Measurements from ENCODE around the gene SIPA1L3. TPM values are rescaled to one million over a fixed set of nuclear protein-coding genes. Genes with fewer than 3 reads are reported as not detected.

SIPA1L3 gene
- total RNA-seq, 2 donors from 2014 or later = 19.5 to 21.4 TPM

GRCh38 chr19:38210458-38210987 is 303.5 kb downstream of the SIPA1L3 start:
- no peaks in the 10 kb centered on the region for H3K9me3 Mint-ChIP-seq
- H3K4me3 Mint-ChIP-seq = no peak overlapping the region
- H3K27ac Mint-ChIP-seq = no peak overlapping the region
- H3K36me3 Mint-ChIP-seq (ENCODE audit: low read depth) = peaks cover 25% of the 10 kb centered on the region
- no peak for ATAC-seq (replicated peaks)
- H3K4me1 Mint-ChIP-seq = peaks cover 17% of the 10 kb centered on the region
- H3K27me3 Mint-ChIP-seq = peaks cover 21% of the 10 kb centered on the region

GRCh38 chr19:38211151-38211591 is 304.2 kb downstream of the SIPA1L3 start:
- Mint-ChIP-seq H3K36me3 (ENCODE audit: low read depth) (peaks cover 25% of the 10 kb centered on the region), H3K27me3 (peaks cover 26% of the 10 kb centered on the region), H3K9me3 (no peaks in the 10 kb centered on the region), H3K27ac (no peak overlapping the region), H3K4me1 (peaks cover 17% of the 10 kb centered on the region), H3K4me3 (no peak overlapping the region)
- no peak for ATAC-seq (replicated peaks)

GRCh38 chr19:38211766-38212165 is 304.8 kb downstream of the SIPA1L3 start:
- no peak for ATAC-seq (replicated peaks)
- Mint-ChIP-seq H3K4me3 (no peak overlapping the region), H3K27me3 (peaks cover 26% of the 10 kb centered on the region), H3K4me1 (peaks cover 17% of the 10 kb centered on the region), H3K36me3 (ENCODE audit: low read depth) (peaks cover 22% of the 10 kb centered on the region), H3K27ac (no peak overlapping the region), H3K9me3 (no peaks in the 10 kb centered on the region)

GRCh38 chr19:38213469-38213868 is 306.5 kb downstream of the SIPA1L3 start:
- Mint-ChIP-seq H3K9me3 (no peaks in the 10 kb centered on the region), H3K27me3 (peaks cover 32% of the 10 kb centered on the region), H3K36me3 (ENCODE audit: low read depth) (peaks cover 16% of the 10 kb centered on the region), H3K27ac (peak overlapping the region; percentile 91), H3K4me3 (peak overlapping the region; percentile 63), H3K4me1 (peaks cover 17% of the 10 kb centered on the region)
- ATAC-seq (replicated peaks) = no peak

- peak; percentile 95 for ATAC-seq (replicated peaks)
- Mint-ChIP-seq H3K27ac (peak overlapping the region; percentile 91), H3K9me3 (no peaks in the 10 kb centered on the region), H3K27me3 (peaks cover 36% of the 10 kb centered on the region), H3K4me3 (peak overlapping the region; percentile 63), H3K4me1 (peaks cover 17% of the 10 kb centered on the region), H3K36me3 (ENCODE audit: low read depth) (peaks cover 16% of the 10 kb centered on the region)
Observed at GRCh38 chr19:38213911-38214625, 307.1 kb downstream of the SIPA1L3 start.

GRCh38 chr19:38216785-38217641 is 310.0 kb downstream of the SIPA1L3 start:
- H3K36me3 Mint-ChIP-seq (ENCODE audit: low read depth) = peaks cover 8% of the 10 kb centered on the region
- peaks cover 13% of the 10 kb centered on the region for H3K4me1 Mint-ChIP-seq
- no peaks in the 10 kb centered on the region for H3K9me3 Mint-ChIP-seq
- no peak overlapping the region for H3K27ac Mint-ChIP-seq
- no peak overlapping the region for H3K4me3 Mint-ChIP-seq
- peaks cover 37% of the 10 kb centered on the region for H3K27me3 Mint-ChIP-seq
- no peak for ATAC-seq (replicated peaks)

- Mint-ChIP-seq H3K27me3 (peaks cover 43% of the 10 kb centered on the region), H3K36me3 (ENCODE audit: low read depth) (peaks cover 10% of the 10 kb centered on the region), H3K27ac (no peak overlapping the region), H3K9me3 (no peaks in the 10 kb centered on the region), H3K4me1 (peaks cover 18% of the 10 kb centered on the region), H3K4me3 (no peak overlapping the region)
- no peak for ATAC-seq (replicated peaks)
Observed at GRCh38 chr19:38218204-38218603, 311.2 kb downstream of the SIPA1L3 start.

GRCh38 chr19:38219221-38219620 is 312.2 kb downstream of the SIPA1L3 start:
- ATAC-seq (replicated peaks) = no peak
- Mint-ChIP-seq H3K4me3 (no peak overlapping the region), H3K27me3 (peaks cover 44% of the 10 kb centered on the region), H3K4me1 (peaks cover 18% of the 10 kb centered on the region), H3K36me3 (ENCODE audit: low read depth) (peaks cover 7% of the 10 kb centered on the region), H3K9me3 (no peaks in the 10 kb centered on the region), H3K27ac (no peak overlapping the region)

- no peaks in the 10 kb centered on the region for H3K9me3 Mint-ChIP-seq
- no peak for ATAC-seq (replicated peaks)
- peaks cover 6% of the 10 kb centered on the region for H3K36me3 Mint-ChIP-seq (ENCODE audit: low read depth)
- H3K4me3 Mint-ChIP-seq = no peak overlapping the region
- peaks cover 19% of the 10 kb centered on the region for H3K4me1 Mint-ChIP-seq
- H3K27ac Mint-ChIP-seq = no peak overlapping the region
- H3K27me3 Mint-ChIP-seq = peaks cover 45% of the 10 kb centered on the region
Observed at GRCh38 chr19:38221421-38221820, 314.4 kb downstream of the SIPA1L3 start.

GRCh38 chr19:38221919-38222830 is 315.2 kb downstream of the SIPA1L3 start:
- peaks cover 19% of the 10 kb centered on the region for H3K4me1 Mint-ChIP-seq
- H3K4me3 Mint-ChIP-seq = no peak overlapping the region
- ATAC-seq (replicated peaks) = no peak
- H3K27ac Mint-ChIP-seq = no peak overlapping the region
- H3K9me3 Mint-ChIP-seq = no peaks in the 10 kb centered on the region
- H3K27me3 Mint-ChIP-seq = peaks cover 50% of the 10 kb centered on the region
- peaks cover 6% of the 10 kb centered on the region for H3K36me3 Mint-ChIP-seq (ENCODE audit: low read depth)

GRCh38 chr19:38223119-38223523 is 316.1 kb downstream of the SIPA1L3 start:
- no peaks in the 10 kb centered on the region for H3K9me3 Mint-ChIP-seq
- peaks cover 19% of the 10 kb centered on the region for H3K4me1 Mint-ChIP-seq
- no peak for ATAC-seq (replicated peaks)
- H3K27ac Mint-ChIP-seq = no peak overlapping the region
- peak overlapping the region; percentile 15 for H3K4me3 Mint-ChIP-seq
- peaks cover 6% of the 10 kb centered on the region for H3K36me3 Mint-ChIP-seq (ENCODE audit: low read depth)
- peaks cover 53% of the 10 kb centered on the region for H3K27me3 Mint-ChIP-seq

- ATAC-seq (replicated peaks) = no peak
- H3K4me3 Mint-ChIP-seq = peak overlapping the region; percentile 15
- peaks cover 19% of the 10 kb centered on the region for H3K4me1 Mint-ChIP-seq
- H3K9me3 Mint-ChIP-seq = no peaks in the 10 kb centered on the region
- no peak overlapping the region for H3K27ac Mint-ChIP-seq
- peaks cover 6% of the 10 kb centered on the region for H3K36me3 Mint-ChIP-seq (ENCODE audit: low read depth)
- H3K27me3 Mint-ChIP-seq = peaks cover 49% of the 10 kb centered on the region
Observed at GRCh38 chr19:38223617-38224013, 316.6 kb downstream of the SIPA1L3 start.

- Mint-ChIP-seq H3K27me3 (peaks cover 44% of the 10 kb centered on the region), H3K27ac (no peak within 1 kb of the TSS), H3K9me3 (no peaks in the 10 kb centered on the region), H3K36me3 (ENCODE audit: low read depth) (peaks cover 6% of the 10 kb centered on the region), H3K4me1 (peaks cover 19% of the 10 kb centered on the region), H3K4me3 (peak within 1 kb of the TSS; percentile 15)
- peak; percentile 74 for ATAC-seq (replicated peaks)
Observed at GRCh38 chr19:38224014-38224862, 317.2 kb downstream of the SIPA1L3 start, which contains the start of gene DPF1. Gene DPF1 (minus strand): TSS chr19:38224222. CDS start chr19:38224142, 80 bp downstream.

All from activated T-helper 17 cell treated with anti-CD3 and anti-CD28 coated beads, Interleukin-2, amount 50 U/mL, for 72 hours (primary cell).